BLaER1 (cell line): ENCODE results near the gene CPLANE1.
"Not testable (repeated sequence)": the region's sequence is repeated elsewhere in the genome, so short reads cannot be mapped to it uniquely, and the experiment has no call there.

Experiments
- H3K27ac ChIP-seq: shearing (Covaris generic); formaldehyde crosslinking; 2 replicates; pipeline ENCODE4 v1.8.1; 2022
- H3K27me3 ChIP-seq: shearing (Covaris generic); formaldehyde crosslinking; 2 replicates; pipeline ENCODE4 v1.8.1; 2022
- H3K36me3 ChIP-seq: shearing (Covaris generic); formaldehyde crosslinking; 2 replicates; pipeline ENCODE4 v1.8.1; 2022
- H3K4me1 ChIP-seq: shearing (Covaris generic); formaldehyde crosslinking; 2 replicates; pipeline ENCODE4 v1.8.1; 2022
- H3K4me2 ChIP-seq: shearing (Covaris generic); formaldehyde crosslinking; 2 replicates; pipeline ENCODE4 v1.8.1; 2022
- H3K4me3 ChIP-seq: shearing (Covaris generic); formaldehyde crosslinking; 2 replicates; pipeline ENCODE4 v1.8.1; 2022
- H3K9ac ChIP-seq: shearing (Covaris generic); formaldehyde crosslinking; 2 replicates; pipeline ENCODE4 v1.8.1; 2022
- H3K9me3 ChIP-seq: shearing (Covaris generic); formaldehyde crosslinking; 2 replicates; pipeline ENCODE4 v1.8.1; 2022
- H4K20me1 ChIP-seq: shearing (Covaris generic); formaldehyde crosslinking; 2 replicates; pipeline ENCODE4 v1.8.1; 2022
- Cebpa-rat ChIP-seq: shearing (Covaris generic); IDR thresholded peaks from 2 replicates; pipeline ENCODE4 v1.8.1; 2022

Gene CPLANE1

DNA sequence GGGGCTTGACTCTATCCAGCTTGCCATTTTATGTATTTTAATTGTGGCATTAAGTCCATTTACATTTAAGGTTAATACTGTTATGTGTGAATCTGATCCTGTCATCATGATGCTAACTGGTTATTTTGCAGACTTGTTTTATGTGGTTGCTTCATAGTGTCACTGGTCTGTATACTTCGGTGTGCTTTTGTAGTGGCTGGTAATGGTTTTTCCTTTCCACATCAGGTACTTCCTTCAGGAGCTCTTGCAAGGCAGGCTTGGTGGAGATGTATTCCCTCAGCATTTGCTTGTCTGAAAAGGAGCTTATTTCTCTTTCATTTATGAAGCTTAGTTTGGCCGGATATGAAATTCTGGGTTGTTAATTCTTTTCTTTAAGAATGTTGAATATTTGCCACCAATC, 145.9 kb downstream of the CPLANE1 start:
- peaks cover 49% of the 10 kb centered on the region for H3K36me3 ChIP-seq
- H4K20me1 ChIP-seq, result no peaks in the 10 kb centered on the region
- no peaks in the 10 kb centered on the region for H3K4me1 ChIP-seq
- no peak overlapping the region for H3K4me2 ChIP-seq
- no peak overlapping the region for H3K27ac ChIP-seq
- no peak for TF ChIP-seq Cebpa-rat
- no peak overlapping the region for H3K4me3 ChIP-seq
- H3K9ac ChIP-seq, result no peak overlapping the region
- no peaks in the 10 kb centered on the region for H3K27me3 ChIP-seq
- peaks cover 31% of the 10 kb centered on the region for H3K9me3 ChIP-seq

DNA sequence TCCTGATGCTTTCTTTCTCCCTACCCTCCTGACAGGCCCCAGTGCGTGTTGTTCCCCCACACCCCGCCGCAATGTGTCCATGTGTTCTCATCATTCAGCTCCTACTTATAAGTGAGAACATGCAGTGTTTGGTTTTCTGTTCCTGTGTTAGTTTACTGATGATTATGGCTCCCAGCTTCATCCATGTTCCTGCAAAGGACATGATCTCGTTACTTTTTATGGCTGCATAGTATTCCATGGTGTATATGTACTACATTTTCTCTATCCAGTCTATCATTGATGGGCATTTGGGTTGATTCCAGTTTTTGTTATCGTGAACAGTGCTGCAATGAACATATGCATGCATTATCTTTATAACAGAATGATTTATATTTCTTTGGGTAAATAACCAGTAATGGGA, 149.9 kb downstream of the CPLANE1 start:
- not testable (repeated sequence) for H3K27ac ChIP-seq, H3K27me3 ChIP-seq, H3K4me3 ChIP-seq, H3K4me1 ChIP-seq, H4K20me1 ChIP-seq, H3K4me2 ChIP-seq, H3K9ac ChIP-seq
- peaks cover 19% of the 10 kb centered on the region for H3K36me3 ChIP-seq
- H3K9me3 ChIP-seq, result peaks cover 34% of the 10 kb centered on the region

DNA sequence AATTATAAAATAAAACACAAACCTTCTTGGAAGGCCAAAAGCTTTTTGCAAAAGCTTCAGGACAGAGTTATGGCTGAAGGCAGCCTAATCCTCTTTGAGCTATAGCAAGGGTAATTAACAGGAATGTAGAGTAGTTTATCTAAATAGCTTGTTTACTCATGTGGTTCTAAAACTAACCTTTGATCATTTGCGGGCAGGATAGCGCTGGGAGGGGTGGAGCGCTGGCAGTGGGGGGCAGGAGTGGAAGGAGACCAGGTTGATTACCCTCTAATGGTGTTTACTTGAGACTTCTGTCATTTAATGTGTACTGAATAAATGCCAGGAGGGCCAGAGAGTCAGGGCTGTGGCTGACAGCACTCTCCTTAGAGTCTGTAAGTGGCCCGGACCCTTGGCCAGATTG, 155.4 kb downstream of the CPLANE1 start:
- H3K9ac ChIP-seq, H3K4me1 ChIP-seq, H3K27ac ChIP-seq, H3K4me3 ChIP-seq, H3K4me2 ChIP-seq, H3K27me3 ChIP-seq, H4K20me1 ChIP-seq: not testable (repeated sequence)
- H3K36me3 ChIP-seq, result peaks cover 19% of the 10 kb centered on the region; the same call in 1 of the 2 replicates
- H3K9me3 ChIP-seq, result peaks cover 11% of the 10 kb centered on the region

DNA sequence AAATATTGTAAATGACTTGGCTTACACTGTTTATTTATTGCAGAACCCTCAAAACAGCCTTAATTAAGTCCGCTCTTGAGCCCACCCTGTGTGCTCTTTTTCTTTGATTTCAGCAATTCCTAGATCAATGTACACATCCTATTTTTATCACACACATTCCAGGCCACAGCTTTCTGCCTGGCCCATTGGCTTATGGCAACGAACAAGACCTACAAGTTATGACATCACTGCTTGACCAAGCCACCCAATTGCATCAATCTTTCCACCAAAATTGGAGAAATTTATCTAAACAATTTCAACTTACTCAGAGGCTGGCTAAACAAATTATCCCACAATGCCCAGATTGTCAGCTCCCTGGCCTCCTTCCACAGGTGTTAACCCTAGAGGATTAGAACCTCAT, 158.4 kb downstream of the CPLANE1 start:
- H3K27ac ChIP-seq, result no peak overlapping the region
- no peak for TF ChIP-seq Cebpa-rat

DNA sequence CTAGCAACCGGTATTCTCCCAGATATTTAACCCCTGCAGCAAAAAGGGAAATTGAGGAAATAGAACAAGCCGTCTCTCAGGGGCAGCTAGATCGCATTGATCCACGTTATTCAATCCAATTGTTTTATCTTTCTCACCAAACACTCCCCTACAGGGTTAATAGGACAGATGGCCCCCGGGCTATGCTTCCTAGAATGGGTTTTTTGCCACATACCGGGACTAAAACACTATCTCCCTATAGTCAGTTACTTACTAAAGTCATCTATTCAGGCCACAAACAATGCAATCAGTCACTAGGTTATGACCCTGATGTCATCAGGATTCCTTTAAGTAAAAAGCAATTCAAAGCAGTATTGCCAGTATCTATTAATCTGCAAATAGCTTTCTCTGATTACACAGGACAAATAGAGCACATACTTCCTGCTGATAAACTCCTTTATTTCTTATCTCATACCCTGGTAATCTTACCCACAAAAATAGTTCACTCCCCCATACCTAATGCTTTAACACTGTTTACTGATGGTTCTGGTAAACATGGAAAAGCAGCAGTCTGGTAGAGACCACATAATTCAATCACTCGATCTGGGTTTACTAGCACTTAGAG, 159.0 kb downstream of the CPLANE1 start:
- no peaks in the 10 kb centered on the region for H4K20me1 ChIP-seq
- H3K27me3 ChIP-seq, result no peaks in the 10 kb centered on the region
- no peak overlapping the region for H3K9ac ChIP-seq
- H3K4me3 ChIP-seq, result no peak overlapping the region
- no peaks in the 10 kb centered on the region for H3K4me1 ChIP-seq
- peaks cover 35% of the 10 kb centered on the region; the same call in 1 of the 2 replicates for H3K36me3 ChIP-seq
- peaks cover 3% of the 10 kb centered on the region; the same call in 1 of the 2 replicates for H3K9me3 ChIP-seq
- H3K4me2 ChIP-seq, result no peak overlapping the region
- no peak for TF ChIP-seq Cebpa-rat
- no peak overlapping the region for H3K27ac ChIP-seq

More for the DNA sequence above, 158.4 kb downstream of the CPLANE1 start:
- Histone ChIP-seq H3K36me3 (peaks cover 31% of the 10 kb centered on the region; the same call in 1 of the 2 replicates), H3K4me3 (no peak overlapping the region), H3K9me3 (peaks cover 3% of the 10 kb centered on the region; the same call in 1 of the 2 replicates), H3K27me3 (no peaks in the 10 kb centered on the region), H3K9ac (no peak overlapping the region), H3K4me1 (no peaks in the 10 kb centered on the region), H3K4me2 (no peak overlapping the region), H4K20me1 (no peaks in the 10 kb centered on the region)

DNA sequence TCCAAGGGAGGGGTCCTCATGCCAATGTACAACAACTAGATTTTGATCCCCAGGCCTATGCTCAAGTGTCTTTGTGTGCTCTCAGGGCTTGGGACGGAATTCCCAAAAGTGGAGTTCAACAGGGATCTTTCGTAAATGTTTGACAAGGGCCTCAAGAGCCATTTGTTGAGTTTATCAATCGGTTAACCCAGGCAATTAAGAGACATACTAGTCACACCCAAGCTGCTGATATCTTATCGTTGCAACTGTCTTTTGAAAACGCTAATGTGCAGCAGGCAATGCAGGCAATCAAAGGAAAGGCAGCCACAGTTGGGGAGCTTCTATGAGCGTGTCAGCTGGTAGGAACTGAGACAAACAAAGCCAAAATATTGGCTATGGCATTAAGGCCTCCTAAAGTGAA, 161.2 kb downstream of the CPLANE1 start:
- Histone ChIP-seq H3K9me3 (peaks cover 3% of the 10 kb centered on the region; the same call in 1 of the 2 replicates), H3K36me3 (peaks cover 38% of the 10 kb centered on the region; the same call in 1 of the 2 replicates), H3K4me1 (no peaks in the 10 kb centered on the region), H3K27me3 (no peaks in the 10 kb centered on the region), H3K27ac (no peak overlapping the region), H4K20me1 (no peaks in the 10 kb centered on the region), H3K9ac (no peak overlapping the region), H3K4me2 (no peak overlapping the region), H3K4me3 (no peak overlapping the region)
- TF ChIP-seq Cebpa-rat, result no peak

DNA sequence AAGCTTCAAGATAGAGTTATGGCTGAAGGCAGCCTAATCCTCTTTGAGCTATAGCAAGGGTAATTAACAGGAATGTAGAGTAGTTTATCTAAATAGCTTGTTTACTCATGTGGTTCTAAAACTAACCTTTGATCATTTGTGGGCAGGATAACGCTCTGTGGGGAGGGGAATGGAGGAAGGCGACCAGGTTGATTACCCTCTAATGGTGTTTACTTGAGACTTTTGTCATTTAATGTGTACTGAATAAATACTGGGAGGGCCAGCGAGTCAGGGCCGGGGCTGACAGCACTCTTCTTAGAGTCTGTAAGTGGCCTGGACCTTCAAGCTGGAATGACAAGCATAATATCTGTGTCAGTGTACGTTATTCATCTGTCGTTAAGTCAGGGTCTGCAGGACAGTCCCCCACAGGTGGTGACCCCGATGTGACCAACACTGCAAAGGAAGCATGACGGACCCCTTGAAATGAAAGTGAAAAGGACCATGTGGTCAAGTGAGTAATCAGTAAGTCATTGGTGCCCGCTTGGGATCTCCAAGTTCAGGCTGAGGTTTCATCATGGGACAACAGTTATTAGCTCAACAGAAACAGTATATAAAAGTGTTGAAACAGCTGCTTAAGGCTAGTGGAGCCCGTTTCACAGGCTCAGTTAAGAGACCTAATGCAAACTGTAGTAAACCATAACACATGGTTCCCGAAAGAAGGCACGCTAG, 162.6 kb downstream of the CPLANE1 start:
- H3K27me3 ChIP-seq, result no peaks in the 10 kb centered on the region
- H3K9me3 ChIP-seq, result peaks cover 3% of the 10 kb centered on the region; the same call in 1 of the 2 replicates
- no peak overlapping the region for H3K4me2 ChIP-seq
- H3K9ac ChIP-seq, result no peak overlapping the region
- no peak overlapping the region for H3K27ac ChIP-seq
- H3K36me3 ChIP-seq, result peaks cover 29% of the 10 kb centered on the region; the same call in 1 of the 2 replicates
- no peaks in the 10 kb centered on the region for H4K20me1 ChIP-seq
- TF ChIP-seq Cebpa-rat, result no peak
- H3K4me3 ChIP-seq, result no peak overlapping the region
- no peaks in the 10 kb centered on the region for H3K4me1 ChIP-seq

DNA sequence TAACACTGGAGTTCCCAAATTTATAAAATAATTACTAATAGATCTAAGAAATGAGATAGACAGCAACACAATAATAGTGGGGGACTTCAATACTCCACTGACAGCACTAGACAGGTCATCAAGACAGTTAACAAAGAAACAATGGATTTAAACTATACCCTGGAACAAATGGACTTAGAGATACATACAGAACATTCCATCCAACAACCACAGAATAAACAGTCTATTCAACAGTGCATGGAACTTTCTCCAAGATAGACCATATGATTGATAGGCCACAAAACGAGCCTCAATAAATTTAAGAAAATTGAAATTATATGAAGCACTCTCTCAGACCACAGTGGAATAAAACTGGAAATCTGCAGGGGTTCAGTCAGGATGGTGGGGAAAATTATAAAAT, 163.2 kb downstream of the CPLANE1 start:
- H3K4me3 ChIP-seq, H3K27me3 ChIP-seq: not testable (repeated sequence)
- H3K36me3 ChIP-seq, result peaks cover 25% of the 10 kb centered on the region; the same call in 1 of the 2 replicates

DNA sequence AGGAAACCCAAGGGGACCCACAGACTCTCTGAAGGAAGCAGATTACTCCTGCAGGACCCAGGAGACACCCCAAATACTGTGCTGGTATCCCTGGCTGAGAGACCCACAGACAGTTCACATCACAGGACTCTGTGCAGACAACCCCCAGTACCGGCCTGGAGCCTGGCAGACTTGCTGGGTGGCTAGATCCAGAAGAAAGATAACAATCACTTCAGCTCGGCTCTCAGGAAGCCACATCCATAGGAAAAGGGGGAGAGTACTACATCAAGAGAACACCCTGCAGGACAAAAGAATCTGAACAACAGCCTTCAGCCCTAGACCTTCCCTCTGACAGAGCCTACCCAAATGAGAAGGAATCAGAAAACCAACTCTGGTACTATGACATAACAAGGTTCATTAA, 166.2 kb downstream of the CPLANE1 start:
- H4K20me1 ChIP-seq, H3K27ac ChIP-seq, H3K27me3 ChIP-seq, H3K9me3 ChIP-seq, H3K9ac ChIP-seq, H3K4me1 ChIP-seq, H3K4me3 ChIP-seq, H3K4me2 ChIP-seq: not testable (repeated sequence)
- peaks cover 33% of the 10 kb centered on the region for H3K36me3 ChIP-seq

More for the DNA sequence above, 163.2 kb downstream of the CPLANE1 start:
- H3K4me1 ChIP-seq, H3K9ac ChIP-seq, H3K27ac ChIP-seq, H3K4me2 ChIP-seq, H3K9me3 ChIP-seq, H4K20me1 ChIP-seq: not testable (repeated sequence)

DNA sequence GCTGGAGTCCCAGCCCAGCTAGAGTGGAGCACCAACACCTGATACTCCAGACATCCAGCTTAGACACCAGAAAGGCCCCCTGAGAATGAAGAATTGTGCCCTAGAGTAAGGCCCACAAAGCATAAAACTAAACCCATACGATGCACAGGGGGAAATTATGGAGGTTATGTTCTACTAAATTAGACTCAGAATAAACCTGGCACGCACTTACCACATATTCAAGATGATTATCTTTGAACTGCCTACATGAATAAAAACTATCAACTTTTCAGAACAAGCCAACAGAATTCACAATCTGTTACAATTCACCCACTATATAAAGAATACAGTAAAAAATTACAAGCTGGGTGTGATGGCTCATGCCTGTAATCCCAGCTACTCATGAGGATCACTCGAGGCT, 168.5 kb downstream of the CPLANE1 start:
- Histone ChIP-seq H3K4me3 (no peak overlapping the region), H3K4me2 (no peak overlapping the region), H3K9ac (no peak overlapping the region), H3K27ac (no peak overlapping the region), H3K4me1 (no peaks in the 10 kb centered on the region), H4K20me1 (no peaks in the 10 kb centered on the region), H3K27me3 (no peaks in the 10 kb centered on the region), H3K9me3 (no peaks in the 10 kb centered on the region), H3K36me3 (peaks cover 34% of the 10 kb centered on the region)
- TF ChIP-seq Cebpa-rat, result no peak
